ENCODE data around the gene ADRA2C.
"Not testable (repeated sequence)": the region's sequence is repeated elsewhere in the genome, so short reads cannot be mapped to it uniquely, and the experiment has no call there.

Gene ADRA2C

GRCh38 chr4:3812211-3812934, 46.2 kb downstream of the ADRA2C start:
- DNase-seq (ENCODE audit: low read depth in 2 of 2) = no peak

DNA sequence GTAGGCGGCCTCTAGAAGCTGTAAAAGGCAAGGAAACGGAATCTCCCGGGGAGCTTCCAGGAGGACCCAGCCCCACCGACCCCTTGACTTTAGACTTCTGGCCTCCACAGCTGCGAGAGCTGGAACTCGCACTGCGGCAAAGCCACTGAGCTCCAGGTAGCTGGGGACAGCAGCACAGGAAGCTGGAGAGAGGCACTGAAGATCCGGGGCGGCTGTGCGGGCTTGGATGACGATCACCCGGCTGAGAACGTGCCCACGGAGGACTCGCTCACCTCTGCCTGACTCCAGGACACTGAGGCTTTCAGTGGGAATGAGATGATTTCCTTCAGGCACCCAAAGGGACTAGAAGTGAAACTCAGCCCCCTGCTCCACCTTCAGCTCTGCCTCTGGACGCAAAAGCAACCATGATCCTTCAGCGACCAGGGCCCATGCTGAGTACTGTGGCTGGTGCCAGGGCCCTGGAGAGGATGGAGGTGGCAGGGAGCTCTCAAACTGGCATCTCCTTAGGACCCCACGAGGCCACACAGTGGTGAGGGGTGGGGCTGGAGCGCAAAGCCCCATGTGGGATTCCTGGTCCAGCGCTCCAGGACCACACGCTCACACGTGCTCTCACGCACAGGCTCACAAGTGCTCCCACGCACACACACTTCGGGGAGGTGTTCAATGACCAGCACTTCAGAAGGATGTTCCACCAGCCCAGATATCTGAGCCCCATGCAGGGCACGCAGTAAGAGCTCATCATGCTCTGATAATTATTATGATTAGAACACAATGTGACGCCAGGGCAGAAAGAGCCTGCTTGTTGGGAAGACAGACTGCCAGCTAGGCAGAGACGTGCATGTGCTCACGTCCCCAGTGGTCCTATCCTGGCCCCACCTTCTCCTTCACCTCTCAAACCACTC, 47.2 kb downstream of the ADRA2C start:
- DNase-seq (ENCODE audit: low read depth in 2 of 2) = no peak

DNA sequence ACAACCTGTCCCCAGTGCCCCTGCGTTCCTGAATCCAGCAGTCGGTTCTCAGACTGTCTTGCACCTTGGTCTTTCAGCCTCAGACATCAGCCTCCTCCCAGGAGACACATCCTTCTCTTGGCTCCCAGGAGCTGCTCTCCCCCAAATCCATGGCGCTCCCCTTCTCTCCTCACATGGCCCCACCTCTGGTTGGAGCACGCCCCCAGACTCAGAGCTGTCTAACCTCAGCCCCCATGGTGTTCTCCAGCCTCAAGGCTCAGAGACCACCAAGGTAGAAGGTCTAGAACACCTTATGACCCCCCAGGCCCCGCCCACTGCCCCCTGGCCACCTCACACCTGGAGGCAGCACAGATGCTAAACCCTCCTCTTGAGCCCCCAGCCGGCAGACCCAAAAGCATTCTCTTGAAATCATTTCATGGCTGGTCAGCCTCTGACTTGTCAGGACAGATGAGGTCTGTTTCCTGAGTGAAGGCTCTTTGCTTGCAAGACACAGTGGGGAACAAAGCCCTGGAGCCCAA, 47.9 kb downstream of the ADRA2C start:
- no peak for DNase-seq (ENCODE audit: low read depth in 2 of 2)

DNA sequence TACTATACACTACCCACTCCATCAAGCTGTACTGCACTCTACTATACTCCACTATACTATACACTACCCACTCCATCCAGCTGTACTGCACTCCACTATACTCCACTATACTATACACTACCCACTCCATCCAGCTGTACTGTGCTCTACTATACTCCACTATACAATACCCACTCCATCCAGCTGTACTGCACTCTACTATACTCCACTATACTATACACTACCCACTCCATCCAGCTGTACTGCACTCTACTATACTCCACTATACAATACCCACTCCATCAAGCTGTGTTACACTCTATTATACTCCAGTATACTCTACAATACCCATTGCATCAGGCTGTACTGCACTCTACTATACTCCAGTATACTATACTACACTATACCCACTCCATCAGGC, 48.7 kb downstream of the ADRA2C start:
- DNase-seq (ENCODE audit: low read depth in 2 of 2) = not testable (repeated sequence)

GRCh38 chr4:3816256-3816825, 50.2 kb downstream of the ADRA2C start:
- DNase-seq (ENCODE audit: low read depth in 2 of 2) = no peak

DNA sequence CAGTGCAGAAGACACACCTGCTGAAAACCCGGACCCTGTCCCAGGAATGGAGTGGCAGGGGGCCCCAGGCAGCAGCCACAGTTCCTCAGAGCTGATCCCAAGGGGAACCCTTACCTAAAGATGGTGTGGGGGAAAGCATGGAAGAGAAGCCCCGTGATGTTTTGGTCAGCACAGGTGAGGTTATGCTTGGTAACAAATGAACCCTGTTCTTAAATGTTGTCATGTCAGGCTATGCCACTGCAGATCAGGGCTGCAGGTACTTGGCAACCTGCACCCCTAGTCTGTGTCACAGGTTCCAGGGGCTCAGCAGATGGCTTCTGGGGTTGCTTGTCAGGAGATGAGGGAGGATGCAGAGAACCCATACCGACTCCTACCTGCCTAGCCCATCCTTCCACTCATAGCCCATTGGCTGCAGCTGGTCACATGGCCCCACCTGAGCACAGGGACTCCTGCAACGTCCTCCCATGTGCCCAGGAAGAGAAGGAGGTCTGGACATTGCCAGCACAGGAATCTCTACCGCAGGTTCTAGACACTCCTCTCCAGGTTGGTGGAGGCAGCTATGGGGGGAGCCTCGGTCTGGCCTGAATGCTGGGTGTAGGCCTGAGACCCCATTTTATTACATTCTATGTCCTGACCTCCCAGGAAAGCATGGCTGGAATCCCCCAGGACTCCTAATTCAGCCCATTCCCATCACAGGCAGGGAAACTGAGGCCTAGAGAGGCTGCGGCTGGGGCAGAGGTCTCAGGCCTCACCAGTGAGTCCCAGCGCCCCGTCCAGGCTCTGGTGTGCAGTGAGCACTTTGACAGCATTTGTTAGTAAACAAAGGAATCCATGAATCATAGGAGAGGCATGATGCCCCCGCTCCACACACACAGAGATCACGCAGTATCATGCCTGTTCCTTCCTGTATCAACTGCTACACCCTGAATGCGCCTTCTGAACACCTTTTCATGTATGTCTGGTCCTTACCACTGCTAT, 51.1 kb downstream of the ADRA2C start:
- DNase-seq (ENCODE audit: low read depth in 2 of 2) = no peak

Measured in stimulated activated CD4-positive, alpha-beta T cell treated with anti-CD3 and anti-CD28 coated beads, Interleukin-4, amount 100 ng/mL, for 48 hours (primary cell).